ELR (cell line): Measurements from ENCODE around the gene ETV3L.

Experiments
- DNase-seq: peaks from one replicate; pipeline ENCODE4 v3.0.0-alpha.2; 2015; ENCODE audit warnings: low read depth

ETV3L gene

GRCh38 chr1:157099633-157100009, at the start of gene ETV3L:
ETV3L (minus strand) TSS chr1:157099808; CDS start chr1:157099523, 285 bp downstream.
- DNase-seq: no peak

GRCh38 chr1:157147906-157148700, 48.5 kb upstream of the ETV3L start:
- peak; percentile 37 for DNase-seq

GRCh38 chr1:157147037-157147436, 47.4 kb upstream of the ETV3L start:
- DNase-seq: no peak

- DNase-seq: no peak
Observed at GRCh38 chr1:157146244-157146643, 46.6 kb upstream of the ETV3L start.

- DNase-seq: peak; percentile 32
Observed at GRCh38 chr1:157145076-157145475, 45.5 kb upstream of the ETV3L start.

GRCh38 chr1:157144509-157144908, 44.9 kb upstream of the ETV3L start:
- DNase-seq: no peak

GRCh38 chr1:157142765-157143423, 43.3 kb upstream of the ETV3L start:
- no peak for DNase-seq

GRCh38 chr1:157142201-157142600, 42.6 kb upstream of the ETV3L start:
- DNase-seq: no peak

- DNase-seq: no peak
Observed at GRCh38 chr1:157141212-157141855, 41.7 kb upstream of the ETV3L start.

- peak; percentile 50 for DNase-seq
Observed at GRCh38 chr1:157140063-157140588, 40.5 kb upstream of the ETV3L start.

- DNase-seq: no peak
Observed at GRCh38 chr1:157139052-157139715, 39.6 kb upstream of the ETV3L start.

GRCh38 chr1:157138220-157139051, 38.8 kb upstream of the ETV3L start, which contains the start of gene ETV3:
ETV3 (minus strand) TSS chr1:157138395; CDS start chr1:157136352, 2,043 bp downstream.
- DNase-seq: peak; percentile 96

GRCh38 chr1:157137408-157138219, 38.0 kb upstream of the ETV3L start:
- DNase-seq: peak; percentile 37

- peak; percentile 48 for DNase-seq
Observed at GRCh38 chr1:157137046-157137407, 37.4 kb upstream of the ETV3L start.

GRCh38 chr1:157136133-157136532, 36.5 kb upstream of the ETV3L start:
- DNase-seq: peak; percentile 24

- no peak for DNase-seq
Observed at GRCh38 chr1:157135646-157136045, 36.0 kb upstream of the ETV3L start.

GRCh38 chr1:157135070-157135469, 35.5 kb upstream of the ETV3L start:
- no peak for DNase-seq

- no peak for DNase-seq
Observed at GRCh38 chr1:157134442-157134841, 34.8 kb upstream of the ETV3L start.

GRCh38 chr1:157133426-157133825, 33.8 kb upstream of the ETV3L start:
- no peak for DNase-seq

- no peak for DNase-seq
Observed at GRCh38 chr1:157132616-157133167, 33.1 kb upstream of the ETV3L start.
